ENCODE results near the gene CCDC86.

The CCDC86 gene

GRCh38 chr11:60889869-60890311, 48.0 kb downstream of the CCDC86 start:
- DNase-seq (ENCODE audit: low read depth, low spot score), result no peak

- DNase-seq (ENCODE audit: low read depth, low spot score), result no peak
These were observed 48.8 kb downstream of the CCDC86 start for GRCh38 chr11:60890696-60891095.

GRCh38 chr11:60891103-60891741, 49.3 kb downstream of the CCDC86 start:
- DNase-seq (ENCODE audit: low read depth, low spot score), result no peak

- no peak for DNase-seq (ENCODE audit: low read depth, low spot score)
These were observed 53.8 kb downstream of the CCDC86 start for GRCh38 chr11:60895687-60896086.

- no peak for DNase-seq (ENCODE audit: low read depth, low spot score)
These were observed 55.6 kb downstream of the CCDC86 start for GRCh38 chr11:60897496-60897895.

GRCh38 chr11:60899046-60899936, 57.4 kb downstream of the CCDC86 start:
- DNase-seq (ENCODE audit: low read depth, low spot score), result no peak

GRCh38 chr11:60899977-60900376, 58.1 kb downstream of the CCDC86 start:
- no peak for DNase-seq (ENCODE audit: low read depth, low spot score)
